ENCODE results near the gene SPECC1L.
A peak's percentile ranks its signal among the peaks of the same experiment; 100 is the strongest.

The SPECC1L gene

DNA sequence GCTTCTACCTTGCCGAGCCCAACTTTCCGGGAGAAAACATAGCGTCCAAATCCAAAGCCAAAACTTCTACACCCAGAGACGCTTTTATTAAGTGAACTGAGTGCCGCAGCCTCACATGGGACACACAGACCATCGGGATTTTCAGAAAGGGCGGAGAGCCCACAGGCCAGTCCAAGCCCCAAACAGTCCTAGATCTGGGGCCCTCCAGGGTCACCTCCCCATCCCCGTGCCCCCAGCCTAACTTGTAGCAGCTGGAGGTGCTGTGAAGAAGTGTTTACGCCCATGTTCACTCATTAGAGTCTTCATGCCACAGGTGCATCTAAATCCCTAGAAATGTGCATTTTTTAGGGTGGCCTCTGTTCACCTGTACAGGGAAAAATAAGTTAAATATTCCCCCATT lies 142.6 kb downstream of the SPECC1L start:
- no peak for DNase-seq

DNA sequence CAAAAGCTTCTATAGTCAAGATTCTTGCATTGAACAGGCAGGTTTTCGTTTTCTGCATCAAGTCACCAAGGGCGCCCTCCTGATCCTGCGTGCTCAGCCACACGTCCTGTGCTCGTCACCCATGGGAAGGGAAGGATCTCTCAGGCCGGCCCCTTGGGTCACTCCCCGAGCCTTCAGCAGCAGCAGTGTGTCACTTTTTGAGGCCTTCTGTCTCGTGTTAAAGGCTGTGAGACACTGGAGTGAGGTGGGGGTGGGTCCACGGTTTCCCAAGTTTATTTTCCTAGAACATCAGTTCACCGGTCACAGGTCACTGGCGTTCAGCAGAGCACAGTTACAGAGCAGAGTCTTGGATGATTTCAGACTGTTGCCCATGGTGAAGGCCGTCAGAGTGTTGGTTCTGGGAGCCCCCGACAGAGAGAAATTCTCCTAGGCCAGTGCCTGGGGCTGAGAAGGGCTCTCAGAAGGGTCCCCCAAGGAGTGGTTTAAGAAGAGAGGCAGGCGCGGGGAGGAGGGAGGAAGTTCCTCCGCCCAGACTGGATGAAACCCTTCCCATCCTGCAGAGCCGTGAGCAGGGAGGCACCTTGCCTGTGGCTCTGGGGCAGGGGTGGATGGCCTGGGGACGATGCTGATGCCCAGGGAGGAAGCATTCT lies 143.2 kb downstream of the SPECC1L start:
- no peak for DNase-seq

DNA sequence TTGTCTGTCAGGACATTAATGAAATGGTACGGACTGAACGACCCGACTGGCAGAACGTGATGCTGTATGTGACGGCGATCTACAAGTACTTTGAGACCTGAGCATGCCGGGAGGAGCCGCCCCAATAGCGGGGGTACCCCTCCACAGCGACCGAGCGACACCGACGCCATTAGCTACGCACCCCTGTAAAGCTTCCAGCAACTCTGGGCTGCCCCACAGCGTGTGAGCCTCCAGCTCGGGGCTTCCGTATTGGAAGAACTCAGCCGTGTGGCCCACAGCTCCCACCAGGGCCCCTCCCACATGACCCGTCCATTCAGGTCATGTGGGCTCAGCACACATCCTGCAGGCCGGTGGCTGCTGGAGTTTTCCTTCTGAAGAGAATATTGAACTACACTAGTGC lies 143.9 kb downstream of the SPECC1L start:
- no peak for DNase-seq

DNA sequence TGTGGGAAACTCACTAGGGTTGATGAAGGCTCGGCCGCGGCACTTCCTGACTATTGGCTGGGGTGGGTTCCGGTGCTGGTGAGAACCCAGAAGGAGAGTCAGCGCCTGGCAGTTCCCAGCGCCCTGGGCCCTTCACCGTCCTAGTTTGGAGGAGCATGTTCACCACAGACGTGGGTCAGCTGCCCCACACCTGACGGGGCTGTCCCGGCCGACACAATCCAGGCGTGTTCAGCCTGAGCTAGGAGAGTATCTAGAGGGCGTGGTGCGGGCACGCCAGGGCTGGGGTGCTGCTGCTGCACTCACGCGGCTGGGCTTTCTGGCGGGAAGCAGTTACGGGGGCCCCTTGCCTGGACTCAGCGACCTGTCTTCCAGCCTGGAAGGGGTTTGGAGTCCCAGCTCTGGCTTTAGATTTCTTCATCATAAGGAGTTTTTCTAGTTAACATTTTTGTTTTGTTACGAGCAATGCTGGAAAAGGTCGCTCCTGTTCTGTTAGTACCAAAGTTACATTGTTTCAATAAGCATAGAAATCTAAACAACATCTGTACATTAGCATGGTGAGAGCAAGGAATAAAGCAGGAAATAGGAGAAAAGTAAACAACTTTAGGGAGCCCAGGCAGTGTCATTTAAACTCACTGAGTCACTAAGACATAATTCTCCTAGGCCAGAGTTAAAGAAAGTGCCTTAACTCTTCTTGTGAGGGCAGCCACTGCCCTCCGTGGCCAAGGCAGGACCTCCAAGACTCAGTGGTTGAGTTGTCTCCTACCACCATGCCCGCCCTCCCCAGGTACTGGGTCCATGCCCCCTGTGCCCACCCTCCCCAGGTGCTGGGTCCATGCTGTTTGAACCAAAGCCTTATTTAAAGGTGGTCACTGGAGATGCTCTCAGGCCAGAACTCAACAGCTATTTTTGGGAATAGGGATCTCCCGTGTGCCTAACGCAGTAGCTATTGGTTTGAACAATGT lies 144.6 kb downstream of the SPECC1L start:
- DNase-seq = no peak

DNA sequence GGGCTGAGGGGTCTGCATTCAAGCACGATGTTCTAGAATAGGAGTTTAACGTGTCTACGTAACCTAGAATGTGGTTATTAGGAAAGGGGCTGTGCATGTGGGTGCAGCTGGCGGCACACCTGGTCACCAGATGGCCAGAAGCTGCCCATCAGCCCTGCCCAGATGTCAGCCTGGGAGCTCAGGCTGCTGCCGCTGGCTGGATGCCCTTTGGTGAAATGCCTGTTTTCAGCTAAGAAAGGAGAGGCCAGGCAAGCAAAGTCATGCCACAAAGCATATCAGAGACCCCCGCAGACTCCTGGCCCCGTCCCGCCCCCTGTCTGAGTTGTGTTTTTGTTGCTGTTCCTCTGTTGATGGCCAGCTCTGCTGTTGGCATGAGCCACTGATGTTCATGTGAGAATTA lies 145.5 kb downstream of the SPECC1L start:
- no peak for DNase-seq

DNA sequence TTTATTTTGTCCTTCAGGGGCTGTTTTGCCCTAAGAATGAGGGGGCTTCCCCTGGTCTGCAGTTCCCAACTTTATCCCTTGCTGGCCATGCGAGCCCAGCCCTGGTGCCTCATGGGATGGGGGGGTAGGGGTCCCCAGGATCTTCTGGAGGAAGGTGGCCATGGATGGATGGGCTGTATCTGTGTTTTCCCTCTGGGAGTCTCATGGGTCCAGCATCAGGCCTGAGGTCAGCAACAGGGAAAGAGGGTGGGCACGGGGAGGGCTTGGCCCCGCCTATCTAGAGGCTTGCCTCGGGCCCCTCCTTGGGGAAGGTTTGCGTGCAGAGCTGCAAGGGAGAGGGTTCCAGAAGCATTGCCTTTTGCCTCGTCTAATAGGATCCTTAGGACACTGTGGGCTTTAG lies 146.0 kb downstream of the SPECC1L start:
- no peak for DNase-seq

DNA sequence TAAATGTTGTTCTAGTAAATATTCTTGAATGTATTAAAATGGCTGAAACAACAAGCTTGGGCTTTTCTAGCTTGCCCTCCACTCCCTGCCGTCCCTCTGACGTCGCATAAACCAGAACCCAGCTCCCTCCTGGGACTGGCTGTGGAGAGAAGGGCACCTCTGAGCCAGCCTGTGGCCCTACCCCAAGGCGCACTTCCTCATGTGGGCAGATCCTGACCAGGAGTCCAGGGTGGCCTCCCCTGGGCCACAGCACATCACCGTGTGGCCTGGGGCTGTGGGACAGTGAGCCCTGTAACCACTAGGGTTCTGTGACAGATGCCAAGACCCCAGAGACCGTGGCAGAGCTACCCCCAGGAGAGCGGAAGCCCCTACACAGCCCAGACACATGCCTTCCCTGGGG lies 146.6 kb downstream of the SPECC1L start:
- DNase-seq = no peak

DNA sequence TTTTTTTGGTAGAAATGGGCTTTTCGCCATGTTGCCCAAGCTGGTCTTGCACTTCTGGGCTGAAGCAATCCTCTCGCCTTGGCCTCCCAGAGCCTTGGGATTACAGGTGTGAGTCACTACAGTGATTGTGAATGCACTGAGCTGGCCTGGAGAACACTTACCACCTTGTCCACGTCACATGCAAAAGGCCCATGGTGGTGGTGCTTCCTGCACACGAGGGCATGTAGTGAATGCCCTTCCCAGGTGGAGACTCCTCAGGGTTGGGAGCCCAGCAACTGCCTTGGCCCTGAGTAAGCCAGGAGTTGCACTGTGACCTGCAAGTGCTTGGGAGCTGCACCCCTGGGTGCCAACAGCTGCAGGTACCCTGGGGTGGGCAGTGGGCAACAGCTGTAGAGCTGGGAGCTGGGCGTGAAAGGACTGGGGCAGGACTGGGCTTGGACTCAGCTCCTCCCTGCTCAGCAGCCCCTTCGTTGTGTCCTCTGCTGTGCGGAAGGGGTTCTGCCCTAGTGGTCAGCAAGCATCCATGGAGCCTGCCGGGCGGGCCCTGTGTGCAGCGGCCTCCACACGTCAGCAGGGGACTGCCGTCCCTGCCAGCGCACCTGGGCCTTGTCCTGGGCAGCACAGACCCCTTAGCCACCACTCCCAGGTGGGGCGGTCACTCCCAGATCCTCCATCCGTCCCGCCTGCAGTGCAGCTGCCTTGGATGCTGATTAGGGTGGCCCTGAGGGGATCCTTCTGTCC lies 147.4 kb downstream of the SPECC1L start:
- DNase-seq = no peak

DNA sequence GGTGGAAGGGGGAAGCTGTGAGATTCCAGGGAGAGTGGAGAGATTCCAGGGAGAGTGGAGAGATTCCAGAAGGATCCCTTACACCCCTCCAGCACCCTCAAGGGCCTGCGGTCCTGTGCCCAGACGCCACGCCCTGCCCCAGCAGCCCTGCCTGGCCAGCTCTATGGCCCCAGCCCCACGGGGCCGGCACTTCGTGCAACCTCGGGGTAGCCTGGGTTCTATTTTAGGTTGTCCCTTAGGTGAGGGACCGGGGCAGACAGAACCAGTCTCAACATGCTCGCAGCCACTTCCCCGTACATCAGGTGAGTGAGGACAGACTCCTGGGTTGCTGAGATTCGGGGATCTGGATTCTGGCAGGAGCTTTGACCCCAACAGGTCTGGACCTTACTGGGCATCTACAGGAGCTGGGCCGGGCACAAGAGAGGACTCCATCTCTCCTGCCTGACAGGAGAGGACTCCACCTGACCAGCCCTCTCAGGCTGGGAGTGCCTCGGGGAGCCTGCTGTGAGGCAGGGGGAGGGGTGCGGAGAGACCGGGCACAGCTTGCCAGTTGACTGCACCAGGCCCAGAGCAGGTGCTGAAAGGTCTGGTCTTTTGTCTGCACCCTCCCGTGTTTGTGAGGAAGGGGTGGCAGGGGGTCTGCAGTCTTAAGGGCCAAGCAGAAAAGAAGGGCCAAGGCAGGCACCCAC lies 148.3 kb downstream of the SPECC1L start:
- DNase-seq = no peak

DNA sequence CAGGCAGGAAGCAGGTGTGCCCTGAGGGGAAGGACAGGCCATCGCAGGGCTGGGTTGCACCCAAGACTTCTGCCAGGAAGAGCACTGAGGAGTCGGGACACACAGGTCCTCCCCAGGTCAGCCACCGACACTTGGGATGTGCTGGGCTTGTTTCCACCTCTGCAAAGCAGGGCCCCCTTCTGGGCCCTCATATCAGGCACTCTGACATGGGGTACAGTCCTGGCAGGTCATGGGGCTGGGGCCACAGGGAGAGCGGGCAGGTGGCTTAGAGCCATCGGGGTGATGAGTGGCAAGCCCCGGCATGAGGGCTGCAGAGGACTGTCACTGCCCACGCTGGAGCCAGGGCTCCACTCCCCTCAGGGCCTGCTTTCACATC lies 148.8 kb downstream of the SPECC1L start:
- DNase-seq = no peak

DNA sequence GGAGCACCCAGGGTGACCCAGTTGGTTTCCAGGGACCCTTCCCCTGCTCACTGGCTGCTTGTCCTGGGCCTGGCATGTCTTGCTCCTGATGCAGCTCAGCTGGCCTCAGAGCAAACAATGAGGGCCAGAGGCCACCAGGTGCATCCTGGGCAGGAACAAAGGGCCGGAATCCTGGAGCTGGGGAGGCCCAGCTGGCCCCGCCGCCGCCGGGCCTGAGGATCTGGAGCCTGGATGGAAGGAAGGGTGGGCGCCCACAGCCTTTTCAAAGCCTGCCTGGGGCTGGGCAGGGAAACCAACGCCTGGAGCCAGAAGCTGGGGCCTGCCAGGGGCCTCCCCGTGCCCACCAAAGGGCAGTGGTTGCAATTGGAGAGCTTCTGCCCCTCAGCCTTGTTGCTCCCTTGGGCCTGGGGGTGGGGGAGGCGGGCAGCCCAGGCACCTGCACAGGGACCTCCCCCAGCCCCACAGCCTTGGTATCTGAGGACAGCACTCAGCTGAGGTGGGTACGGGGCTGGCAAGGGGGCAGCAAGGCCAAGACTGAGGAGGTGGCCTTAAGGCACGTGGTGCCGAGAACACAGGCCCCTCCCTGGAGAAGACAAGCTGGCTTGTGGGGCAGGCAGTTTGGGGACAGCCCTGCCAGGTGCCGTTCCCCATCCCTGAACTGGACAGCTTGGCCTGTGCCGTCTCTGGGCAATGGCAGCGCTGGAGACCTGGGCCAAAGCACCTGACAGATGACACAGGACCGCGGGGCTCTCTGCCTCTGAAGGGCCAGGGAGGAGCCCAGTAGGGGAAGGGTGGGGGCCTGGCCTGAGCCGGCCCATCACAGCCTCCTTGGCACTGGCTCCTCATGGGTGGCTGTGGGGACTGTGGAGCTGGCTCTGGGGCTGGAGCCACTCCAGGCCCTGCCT lies 149.7 kb downstream of the SPECC1L start:
- no peak for DNase-seq

DNA sequence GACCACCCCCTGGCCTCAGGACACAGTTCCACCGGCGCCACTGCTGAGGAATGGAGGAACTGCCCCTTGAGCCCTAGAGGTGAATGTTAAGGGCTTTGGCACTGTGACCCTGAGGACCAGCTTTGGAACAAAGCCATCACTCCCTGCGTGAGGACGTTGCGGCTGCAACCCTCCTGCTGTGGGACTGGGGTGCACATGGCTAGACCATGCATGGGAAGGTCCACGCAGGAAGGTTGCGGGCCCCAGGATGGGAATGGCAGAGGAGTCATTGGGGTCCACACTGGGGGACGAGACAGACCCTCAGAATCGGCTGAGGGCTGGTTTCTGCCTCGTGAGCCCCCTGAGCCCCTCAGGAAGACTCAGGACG lies 150.3 kb downstream of the SPECC1L start:
- no peak for DNase-seq

DNA sequence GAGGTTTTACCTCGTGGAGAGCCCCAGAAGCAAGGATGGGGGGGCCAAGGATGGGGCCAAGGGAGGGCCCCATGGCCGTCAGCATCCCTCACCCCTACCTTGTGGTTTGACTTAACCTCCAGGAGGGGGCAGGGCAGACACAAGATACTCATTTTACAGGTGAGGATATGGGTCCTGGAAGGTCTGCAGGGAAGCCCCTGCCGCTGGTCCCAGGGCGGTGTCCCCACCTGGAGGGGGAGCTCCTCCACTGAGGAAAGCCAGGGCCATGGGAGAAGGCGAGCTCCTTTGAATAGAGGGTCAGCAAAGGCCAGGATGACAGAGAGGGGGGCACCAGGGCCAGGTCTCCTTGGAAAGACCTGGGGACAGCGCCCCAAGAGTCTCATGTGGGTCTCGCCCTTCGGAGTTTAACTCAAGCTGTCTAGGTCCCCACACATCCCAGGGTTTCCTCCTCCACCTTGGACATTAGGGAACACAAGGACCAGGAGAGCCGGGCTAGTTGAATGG lies 150.8 kb downstream of the SPECC1L start:
- no peak for DNase-seq

DNA sequence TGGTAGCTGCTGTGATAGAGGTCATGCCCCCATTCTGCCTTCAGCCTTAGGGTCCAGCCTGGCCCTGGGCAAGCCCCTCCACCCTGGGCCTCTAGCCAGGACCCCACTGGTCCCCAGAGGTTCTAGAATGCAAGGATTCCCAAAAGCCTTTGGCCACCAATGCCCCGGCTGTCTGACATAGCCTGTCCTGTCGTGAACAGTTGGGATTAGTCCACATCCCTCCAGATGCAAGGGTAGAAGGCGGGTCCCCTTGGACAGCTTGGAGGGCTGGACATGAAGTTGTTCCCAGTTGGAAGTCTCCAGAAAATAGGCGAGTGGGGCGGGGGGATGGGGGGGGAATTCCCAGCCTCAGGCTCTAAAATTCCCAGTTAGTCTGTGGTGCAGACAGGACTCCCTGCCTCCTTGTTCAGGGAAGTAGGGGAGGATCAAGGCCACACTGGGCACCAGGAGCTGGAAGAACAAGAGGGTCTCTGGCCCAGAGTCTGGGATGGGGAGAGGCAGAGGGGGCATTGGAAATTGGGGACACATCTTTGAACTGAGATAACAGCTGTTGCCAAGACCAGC lies 151.6 kb downstream of the SPECC1L start:
- DNase-seq = no peak

DNA sequence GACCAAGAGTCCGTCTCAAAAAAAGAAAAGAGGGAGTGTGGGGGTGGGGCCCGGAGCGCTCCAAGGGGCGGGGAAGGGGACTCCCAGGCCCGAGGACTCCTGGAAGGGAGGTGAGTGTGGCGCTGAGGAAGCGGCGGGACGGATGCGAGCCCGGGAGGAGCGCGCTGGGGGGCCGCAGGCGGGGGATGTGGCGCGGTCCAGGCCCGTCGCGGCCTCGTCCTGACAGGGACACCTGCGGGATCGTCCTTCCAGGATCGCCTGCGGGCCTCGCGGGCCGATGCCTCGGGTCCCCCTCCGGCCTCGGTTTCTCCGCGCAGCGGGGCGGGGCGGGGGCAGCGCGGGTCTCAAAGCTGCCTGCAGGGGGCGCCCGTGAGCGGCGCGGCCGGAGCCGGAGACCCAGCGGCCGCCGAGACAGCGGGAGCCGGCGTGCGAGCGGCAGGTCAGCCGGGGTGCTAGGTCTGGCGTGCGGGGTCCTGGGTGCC lies 152.9 kb downstream of the SPECC1L start:
- DNase-seq = peak in 15 of 51 donors; percentile 3 to 65 (median 18)

DNA sequence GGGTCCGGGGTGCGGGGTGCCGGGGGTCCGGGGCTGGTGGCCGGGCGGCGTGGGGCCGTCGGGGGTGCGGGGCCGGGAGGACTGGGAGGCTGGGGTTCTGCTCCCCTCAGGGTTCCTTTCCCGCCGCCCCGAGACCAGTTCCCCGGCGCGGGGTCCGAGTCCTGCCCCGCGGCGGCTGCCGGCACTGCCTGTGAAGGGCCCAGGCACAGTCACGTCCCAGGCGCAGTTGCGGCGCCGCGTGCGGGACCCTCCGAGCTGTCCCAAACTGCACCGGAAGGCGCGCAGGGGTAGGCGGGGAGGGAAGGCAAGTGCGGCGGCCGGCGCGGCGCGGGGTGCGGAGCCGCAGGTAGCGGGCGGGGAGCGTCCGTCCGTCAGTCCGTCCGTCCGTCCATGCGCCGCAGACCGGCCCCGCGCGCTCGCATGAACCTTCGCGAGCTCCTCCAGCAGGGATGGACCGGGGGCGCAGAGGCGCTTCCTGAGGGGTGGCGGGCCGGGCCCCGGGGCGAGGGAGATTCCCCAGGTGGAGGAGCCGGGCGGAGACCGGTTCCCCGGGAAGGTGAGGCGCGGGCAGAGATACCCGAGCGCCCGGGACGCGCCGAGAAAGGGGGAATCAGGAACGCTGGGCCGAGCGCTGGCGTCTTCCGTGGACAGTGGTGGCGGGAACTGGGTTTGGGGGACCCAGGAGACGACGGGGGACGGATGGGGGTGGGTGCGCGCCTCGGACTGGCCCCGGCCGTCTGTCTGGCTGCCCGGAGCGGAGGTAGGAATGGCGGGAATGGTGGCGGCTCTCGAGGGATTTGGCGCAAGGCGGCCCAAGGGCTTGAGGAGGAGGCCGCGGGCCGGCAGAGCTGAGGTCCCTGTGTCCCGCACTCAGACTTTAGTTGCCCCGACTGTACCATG lies 153.6 kb downstream of the SPECC1L start:
- no peak for DNase-seq

DNA sequence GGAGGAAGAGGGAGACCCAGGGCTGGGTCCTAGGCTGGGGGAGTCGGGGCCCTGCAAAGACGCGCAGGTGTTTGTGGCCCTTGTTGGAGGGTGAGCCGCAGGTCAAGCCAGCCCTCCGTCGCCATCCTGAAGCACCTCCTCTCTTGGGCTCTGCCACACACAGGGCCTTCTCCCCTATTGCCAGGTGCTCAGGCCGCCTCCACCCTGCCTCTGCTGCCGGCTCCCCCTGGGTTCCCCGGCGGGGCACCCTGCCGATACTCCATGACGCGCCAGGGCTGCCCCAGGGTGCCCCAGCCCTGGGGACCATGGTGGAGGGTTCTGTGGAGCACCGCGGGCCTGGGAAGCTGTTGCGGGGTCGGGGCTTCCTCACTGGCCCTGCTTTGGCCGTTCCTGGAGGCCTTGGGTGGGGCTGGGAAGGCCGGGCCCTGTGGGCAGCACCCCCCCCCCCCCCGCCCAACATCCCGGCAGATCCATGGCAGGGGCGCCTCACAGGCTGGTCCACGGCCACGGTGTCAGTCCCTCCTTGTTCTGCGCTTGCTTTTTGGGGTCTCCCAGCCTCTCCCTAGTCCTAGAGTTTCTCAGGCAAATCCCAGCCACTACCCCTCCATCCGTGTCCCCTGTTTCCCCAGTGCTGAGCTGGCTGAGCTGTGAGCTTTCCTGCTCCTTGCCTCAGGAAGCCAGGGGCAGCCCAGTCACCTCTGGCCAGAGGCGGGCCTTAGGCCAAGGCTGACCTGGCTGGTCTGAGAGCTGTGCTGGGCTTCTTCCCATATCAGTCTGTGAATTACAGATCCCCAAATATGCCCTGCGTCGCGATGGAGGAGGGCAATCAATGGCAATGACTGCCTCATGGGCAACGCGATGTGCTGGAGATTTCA lies 154.5 kb downstream of the SPECC1L start:
- DNase-seq = no peak

DNA sequence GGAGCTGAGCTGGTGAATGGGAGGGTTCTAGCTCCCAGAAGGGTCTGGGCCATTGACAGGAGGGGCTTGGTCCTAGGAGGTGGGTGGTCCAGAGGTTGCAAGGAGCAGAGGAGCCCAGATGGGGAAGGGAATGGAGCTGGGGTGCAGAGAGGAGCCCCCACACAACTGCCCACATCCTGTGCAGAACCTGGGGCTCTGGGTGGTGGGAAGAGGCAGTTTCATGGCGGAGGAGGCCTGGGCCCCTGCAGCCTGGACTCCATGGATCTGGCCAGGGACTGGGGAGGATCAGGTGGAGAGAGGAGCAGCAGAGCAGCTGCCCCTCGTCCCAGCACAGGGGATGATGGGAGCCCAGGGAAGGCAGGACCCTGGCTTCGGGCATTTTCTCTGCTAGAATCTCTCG lies 155.8 kb downstream of the SPECC1L start:
- DNase-seq = no peak

Data from hypothalamus (tissue), 51 donors.